GM21515 (cell line): ENCODE measurements around the gene LSM7.
"Not testable (repeated sequence)": the region's sequence is repeated elsewhere in the genome, so short reads cannot be mapped to it uniquely, and the experiment has no call there.

Experiments used
- ATAC-seq: cut with Tn5 transposase; IDR thresholded peaks from one replicate; pipeline ENCODE4 v1.9.1; 2021; ENCODE audit not compliant: unreplicated experiment

LSM7 gene

DNA sequence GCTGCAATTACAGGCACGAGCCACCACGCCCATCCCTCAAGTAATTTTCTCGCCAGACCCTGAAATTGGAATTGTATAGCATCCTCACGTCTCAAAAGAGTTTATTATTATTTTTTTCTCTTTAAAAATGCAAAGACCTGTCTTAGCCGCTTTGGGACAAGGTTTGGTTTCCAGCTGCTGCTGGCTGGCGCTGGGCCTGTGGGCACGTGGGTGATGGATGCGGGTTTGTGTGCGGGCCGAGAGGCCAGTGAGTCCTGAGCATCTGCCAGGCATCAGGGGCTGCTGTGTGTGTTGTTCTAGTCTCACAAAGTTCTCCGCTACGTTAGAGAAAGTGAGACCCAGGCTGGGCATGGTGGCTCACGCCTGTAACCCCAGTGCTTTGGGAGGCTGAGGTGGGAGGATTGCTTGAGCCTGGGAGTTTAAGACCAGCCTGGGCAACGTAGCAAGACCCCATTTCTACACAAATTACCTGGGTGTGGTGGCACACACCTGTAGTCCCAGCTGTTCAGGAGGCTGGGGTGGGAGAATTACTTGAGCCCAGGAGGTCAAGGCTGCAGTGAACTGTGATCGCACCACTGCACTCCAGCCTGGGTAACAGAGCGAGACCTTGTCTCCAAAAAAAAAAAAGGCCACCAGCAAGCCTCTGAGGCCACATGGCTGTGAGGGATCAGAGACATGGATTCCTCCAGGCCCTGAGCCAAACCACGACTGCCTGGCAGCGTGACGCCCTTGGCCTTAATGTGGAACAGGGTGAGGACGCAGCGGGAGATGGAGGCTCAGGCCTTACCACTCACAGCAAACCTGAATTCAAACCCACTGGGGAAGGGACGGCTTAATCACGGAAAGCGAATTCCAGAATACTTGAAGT, 27.0 kb upstream of the LSM7 start:
- ATAC-seq, result no peak

GRCh38 chr19:2354670-2355069, 26.3 kb upstream of the LSM7 start:
- no peak for ATAC-seq

DNA sequence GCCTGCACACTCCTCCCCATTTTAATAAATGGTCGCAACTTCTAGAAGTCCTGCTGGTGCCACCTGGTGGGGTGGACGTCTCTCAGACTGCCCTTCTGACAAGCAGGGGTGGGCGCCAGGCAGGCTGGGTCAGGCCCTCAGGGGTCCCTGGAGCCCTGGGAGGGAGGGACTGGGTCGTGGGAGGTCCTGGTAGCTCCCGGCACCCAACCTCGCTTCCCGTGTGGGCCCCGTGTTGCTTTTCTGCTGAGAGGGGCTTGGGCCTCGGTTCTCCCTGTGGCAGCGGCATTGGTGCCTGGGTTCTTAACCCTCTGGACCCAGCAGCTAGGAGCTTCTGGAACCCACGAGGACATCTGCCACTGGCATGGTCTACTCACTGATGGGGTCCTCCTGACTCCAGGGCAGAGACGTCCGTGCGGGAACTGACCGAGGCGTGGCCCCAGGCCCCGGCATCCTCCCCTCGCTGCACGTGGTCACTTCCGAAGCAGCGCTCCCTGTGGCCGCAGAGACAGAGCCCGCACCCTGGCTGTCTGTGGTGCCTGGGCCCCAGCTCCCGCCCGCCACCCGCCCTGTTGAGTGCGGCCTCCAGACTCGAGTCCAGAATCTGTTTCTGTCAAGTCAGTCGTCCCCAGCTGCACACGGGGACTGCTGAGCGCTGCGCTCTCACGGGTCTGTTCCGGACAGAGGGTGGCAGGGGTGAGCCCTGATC, 25.7 kb upstream of the LSM7 start:
- ATAC-seq, result no peak

DNA sequence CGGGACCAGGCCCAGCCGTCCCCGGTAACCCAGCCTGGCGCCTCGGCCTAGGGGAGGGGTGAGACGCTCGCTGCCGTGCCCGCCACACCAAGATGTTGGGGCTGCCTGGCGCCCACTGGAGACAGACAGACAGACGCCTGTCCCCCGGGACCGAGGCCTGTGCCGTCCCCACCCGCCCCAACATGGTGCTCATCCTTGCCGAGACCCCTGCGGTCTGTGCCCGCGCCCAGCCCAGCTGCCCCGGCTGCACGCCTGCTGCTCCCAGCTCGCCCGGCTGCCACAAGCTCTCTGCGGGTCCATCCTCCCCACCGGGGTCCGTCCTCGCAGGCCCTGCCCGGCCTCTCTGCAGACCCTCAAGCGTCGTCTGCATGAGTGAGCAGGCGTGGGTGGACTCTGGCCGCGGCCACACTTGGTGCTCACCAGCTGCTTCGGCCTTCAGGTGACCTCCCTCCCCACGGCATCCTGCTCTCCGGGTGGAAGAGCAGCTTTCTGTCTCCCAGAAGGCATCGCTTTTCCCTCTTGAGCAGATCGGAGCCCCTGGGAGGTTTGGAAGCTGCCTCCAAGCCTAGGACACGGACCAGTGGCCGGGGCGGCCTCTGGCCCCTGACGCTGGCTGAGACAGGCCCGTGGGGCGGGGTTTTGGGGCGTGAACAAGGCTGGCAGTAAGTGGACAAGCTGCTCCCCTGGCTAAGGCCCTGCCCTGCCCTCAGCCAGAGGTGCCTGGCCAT, 24.9 kb upstream of the LSM7 start:
- no peak for ATAC-seq

DNA sequence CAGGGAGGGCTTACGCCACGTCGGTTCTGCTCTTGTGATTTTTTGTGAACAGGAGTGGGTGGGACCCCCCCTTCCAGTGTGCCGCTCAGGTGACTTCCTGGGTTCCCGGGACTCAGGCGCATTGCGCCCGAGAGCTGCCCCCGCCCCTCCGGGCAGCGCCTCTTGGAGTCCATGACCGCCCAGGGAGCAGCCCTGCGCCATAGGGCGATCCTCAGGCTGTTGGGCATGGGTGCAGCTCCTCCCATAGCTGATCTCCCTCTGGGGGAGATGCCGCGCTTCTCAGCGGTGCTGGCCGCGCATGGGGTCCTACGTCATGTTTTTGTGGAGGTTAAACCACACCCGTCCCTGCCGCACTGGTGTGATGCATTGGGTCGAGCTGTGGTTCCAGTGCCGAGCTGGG, 23.7 kb upstream of the LSM7 start:
- ATAC-seq, result no peak

- no peak for ATAC-seq
Measured at GRCh38 chr19:2351591-2351990, 23.2 kb upstream of the LSM7 start.

GRCh38 chr19:2350656-2351055, 22.3 kb upstream of the LSM7 start:
- no peak for ATAC-seq

DNA sequence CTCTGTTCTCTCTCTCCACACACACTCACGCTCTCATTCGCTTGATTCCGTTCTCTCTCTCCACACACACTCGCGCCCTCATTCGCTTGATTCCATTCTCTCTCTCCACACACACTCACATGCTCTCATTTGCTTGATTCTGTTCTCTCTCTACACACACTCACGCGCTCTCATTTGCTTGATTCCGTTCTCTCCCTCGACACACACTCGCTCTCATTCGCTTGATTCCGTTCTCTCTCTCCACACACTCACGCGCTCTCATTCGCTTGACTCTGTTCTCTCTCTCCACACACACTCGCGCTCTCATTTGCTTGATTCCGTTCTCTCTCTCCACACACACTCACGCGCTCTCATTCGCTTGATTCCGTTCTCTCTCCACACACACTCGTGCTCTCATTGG, 21.4 kb upstream of the LSM7 start:
- not testable (repeated sequence) for ATAC-seq

DNA sequence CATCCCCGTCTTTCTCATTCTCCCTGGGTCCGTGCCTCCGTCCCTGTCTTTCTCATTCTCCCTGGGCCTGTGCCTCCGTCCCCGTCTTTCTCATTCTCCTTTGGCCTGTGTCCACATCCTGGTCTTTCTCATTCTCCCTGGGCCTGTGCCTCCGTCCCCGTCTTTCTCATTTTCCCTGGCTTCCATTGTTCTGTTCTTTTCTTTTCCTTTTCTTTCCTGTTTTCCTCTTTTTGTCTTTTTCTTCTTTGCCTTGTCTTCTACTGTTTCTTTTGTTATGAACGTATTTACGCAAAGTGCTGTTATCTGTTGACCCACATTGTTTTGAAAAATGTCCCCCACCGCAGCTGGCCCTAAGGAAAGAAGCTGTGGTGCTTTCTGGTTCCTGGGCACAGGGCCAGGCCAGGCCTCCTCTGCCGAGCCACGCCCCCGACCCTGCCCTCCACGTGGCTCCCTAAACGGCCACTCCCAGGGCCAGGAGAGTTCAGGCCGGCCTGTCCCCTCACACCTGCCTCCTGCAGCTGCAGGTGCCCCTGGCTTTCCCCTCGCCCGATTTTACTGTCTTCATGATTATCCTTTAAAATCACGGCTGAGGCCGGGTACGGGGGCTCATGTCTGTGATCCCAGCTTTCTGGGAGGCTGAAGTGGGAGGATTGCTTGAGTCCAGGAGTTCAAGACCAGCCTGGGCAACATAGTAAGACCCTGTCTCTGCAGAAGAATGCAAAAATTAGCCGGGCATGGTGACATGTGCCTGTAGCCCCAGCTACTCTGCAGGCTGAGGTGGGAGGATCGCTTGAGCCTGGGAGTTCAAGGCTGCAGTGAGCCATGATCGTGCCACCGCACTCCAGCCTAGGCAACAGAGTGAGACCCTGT, 17.6 kb upstream of the LSM7 start:
- no peak for ATAC-seq

DNA sequence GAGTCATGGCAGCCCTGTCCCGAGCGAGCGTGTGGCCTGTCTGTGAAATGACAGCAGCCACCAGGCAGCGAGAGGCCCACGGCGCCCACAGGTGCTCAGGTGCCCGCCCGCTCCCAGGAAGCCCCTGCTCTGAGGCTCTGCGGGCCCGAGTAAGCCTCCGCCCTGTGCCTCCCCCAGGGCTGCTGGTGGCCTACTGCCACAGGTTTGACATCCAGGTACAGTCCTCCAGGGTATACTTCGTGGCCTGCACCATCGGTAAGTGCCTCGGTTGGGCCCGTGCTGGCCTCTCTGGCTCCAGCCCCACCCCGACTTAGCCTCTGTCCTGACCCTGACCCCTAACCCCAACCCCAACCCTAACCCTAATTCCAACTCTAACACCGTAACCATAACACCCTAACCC, 16.7 kb upstream of the LSM7 start:
- no peak for ATAC-seq

DNA sequence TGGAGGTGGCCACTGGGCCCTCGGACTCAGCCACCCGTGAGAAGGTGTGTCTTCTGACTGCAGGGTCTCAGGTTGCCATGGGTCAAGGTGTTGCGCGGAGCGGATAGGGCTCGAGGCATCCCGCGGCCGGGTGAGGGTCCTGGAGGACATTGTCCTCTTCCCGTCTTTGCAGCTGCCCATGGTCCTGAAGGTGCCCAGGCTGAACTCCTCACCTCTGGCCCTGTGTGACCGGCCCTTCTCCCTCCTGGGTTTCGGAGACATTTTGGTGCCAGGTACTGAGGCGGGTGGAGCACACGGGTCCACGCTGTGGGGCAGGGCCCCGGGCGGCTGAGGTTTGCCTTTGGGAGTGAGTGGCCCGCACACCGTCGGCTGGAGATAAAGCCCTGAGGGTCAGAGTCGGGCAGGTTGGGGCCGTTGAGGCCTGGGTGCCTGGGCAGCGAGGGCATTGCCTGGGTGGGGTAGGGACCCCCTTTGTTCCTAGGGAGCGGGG, 16.0 kb upstream of the LSM7 start:
- no peak for ATAC-seq

DNA sequence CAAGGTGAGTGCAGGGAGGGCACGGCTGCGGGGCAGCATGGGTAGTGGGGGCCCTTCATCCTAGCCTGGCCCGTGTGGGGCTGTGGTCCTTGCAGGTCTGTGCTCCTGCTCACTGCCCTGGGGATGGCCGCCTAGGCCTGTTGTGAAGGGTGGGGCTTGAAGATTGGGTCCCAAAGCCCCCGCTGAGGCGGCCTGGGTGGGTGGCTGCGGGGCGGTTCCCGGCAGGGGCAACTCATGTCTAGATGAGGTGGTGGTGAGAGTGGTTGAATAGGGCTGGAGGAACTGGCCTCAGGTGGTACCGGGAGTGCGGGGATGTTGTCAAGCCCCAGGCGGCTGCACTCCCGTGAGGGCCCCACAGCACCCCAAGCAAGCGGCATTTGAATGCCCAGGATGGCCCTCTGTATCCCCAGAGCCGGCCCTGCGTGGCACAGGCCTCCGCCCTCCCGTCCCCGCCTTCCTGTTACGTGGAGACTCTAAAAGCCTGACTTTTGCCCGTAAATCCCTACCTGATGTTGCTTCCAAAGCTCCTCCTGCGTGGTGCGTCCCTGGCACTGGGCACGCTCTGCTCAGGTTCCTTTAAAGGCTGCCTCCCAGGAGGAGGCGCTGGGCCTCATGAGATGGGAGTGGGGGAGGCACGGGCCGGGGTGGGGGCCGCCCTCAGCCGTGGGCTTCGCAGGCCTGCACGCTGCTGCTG, 15.1 kb upstream of the LSM7 start:
- no peak for ATAC-seq

- no peak for ATAC-seq
Measured at GRCh38 chr19:2342656-2343288, 14.4 kb upstream of the LSM7 start.

DNA sequence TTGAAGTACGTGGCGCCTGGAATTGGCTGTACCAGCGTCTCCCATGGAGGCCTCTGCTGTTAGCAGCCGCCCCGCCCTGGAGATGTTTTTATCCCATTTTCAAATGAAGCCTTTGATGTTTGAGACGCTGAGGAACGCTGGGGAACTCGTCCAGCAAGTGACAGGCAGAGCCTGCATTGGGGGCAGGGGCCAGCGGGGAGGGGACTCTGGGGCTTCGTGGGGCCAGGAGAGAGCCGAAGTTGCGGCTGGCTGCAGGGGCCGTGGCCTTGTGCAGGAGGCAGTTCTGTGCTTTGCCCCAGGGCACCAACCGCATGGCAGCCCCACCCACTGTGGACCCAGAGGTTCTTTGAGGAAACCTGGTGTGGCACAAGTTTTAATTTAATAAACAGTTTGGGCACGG, 13.6 kb upstream of the LSM7 start:
- no peak for ATAC-seq

DNA sequence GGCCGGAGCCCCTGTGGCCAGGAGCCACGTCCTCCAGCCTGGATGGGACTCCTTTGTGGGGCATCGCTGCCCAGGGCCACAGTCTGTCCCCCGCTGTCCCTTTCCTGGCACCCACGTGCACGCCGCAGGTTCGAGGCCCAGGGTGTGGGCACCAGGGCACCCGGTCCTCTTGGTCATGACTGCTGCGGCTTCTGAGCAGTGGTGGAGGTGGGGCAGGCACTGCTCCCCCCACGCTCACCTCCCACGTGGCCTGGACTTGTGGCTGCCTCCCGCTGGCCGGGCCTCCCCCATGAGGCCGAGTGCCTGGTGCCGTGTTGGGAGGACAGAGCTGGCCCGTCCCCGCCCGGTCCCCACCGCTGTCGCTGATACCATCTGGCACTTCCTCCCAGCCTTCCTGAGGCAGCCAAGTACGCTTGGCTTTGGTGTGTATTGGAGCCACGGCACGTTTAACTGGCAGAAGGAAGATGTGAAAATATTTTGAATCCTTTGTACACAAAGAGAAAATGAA, 12.9 kb upstream of the LSM7 start:
- ATAC-seq, result no peak

DNA sequence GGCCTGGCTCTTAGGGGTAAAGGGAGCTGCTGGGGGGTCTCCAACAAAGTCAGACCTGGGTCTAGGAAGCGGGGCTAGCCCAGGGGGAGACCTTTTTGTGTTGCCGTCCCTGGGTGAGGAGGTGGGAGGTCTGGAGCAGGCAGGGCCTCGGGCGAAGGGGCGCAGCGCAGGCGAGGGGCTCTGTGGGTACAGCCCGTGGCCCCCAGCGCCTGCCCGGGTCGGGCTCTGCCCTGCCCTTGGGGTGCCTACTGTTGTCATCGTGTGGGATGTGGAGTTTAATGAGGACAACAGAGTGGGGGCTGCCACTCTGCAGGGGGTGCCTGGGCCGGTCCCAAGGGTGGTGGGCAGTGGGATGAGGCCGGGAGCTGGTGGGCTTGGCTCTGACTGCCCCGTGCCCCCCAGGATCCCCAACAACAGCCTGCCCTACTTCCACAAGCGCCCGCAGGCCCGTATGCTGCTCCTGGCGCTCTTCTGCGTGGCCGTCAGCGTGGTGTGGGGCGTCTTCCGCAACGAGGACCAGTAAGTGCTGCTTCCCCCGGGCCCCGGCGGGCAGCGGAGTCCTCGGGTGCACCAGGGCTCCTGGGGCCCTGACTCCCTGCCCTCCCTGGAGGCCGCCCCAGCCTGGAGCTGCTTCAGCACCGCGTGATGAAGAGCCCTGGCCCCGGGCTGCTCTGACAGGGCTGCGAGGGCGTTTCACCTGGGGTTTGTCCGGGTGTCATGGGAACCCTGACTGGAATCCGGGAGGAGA, 12.3 kb upstream of the LSM7 start:
- no peak for ATAC-seq

DNA sequence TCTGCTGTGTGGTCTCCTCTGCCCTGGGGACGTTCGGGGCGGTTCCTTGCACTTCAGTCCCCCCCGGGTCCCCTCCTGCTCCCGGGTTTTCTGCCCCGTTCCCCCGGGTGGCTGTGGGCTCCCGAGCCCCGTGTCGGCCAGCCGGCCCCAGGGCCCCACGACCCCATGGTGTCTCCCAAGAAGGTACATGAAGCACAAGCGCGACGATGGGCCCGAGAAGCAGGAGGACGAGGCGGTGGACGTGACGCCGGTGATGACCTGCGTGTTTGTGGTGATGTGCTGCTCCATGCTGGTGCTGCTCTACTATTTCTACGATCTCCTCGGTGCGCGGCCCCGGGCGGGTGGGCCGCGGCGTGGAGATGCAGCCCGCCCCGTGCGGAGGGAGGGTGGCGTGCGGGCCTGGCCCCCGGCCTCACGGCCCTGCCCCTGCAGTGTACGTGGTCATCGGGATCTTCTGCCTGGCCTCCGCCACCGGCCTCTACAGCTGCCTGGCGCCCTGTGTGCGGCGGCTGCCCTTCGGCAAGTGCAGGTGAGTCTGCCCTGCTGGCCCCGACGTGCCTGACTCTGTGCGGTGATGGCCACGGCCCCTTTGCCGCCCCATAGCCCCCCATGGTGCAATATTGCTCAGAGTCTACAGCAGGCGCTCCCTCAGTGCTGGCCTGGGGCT, 11.4 kb upstream of the LSM7 start:
- ATAC-seq, result no peak
